Sigmoid colon (tissue), 7 donors: ENCODE measurements around the gene PTK7. TPM values are rescaled to one million over a fixed set of nuclear protein-coding genes. Genes with fewer than 3 reads are reported as not detected.

Source experiments
- DNase-seq: peaks from one replicate; pipeline ENCODE4 v3.0.0-alpha.2; 2019
- H3K27ac ChIP-seq, 4 donors: fragments of 200-600 bp; sonication (generic); one replicate each; pipeline ENCODE4 v1.5.1; 2016 to 2019; ENCODE audit warnings: mild to moderate bottlenecking in 1 of 4
- H3K27me3 ChIP-seq, 3 donors: fragments of 200-600 bp; sonication (generic); one replicate each; pipeline ENCODE4 v1.5.1; 2019; ENCODE audit warnings: mild to moderate bottlenecking in 1 of 3
- H3K36me3 ChIP-seq, 4 donors: fragments of 200-600 bp; sonication (generic); one replicate each; pipeline ENCODE4 v1.5.1; 2016 to 2019
- H3K4me1 ChIP-seq, 4 donors: fragments of 200-600 bp; sonication (generic); one replicate each; pipeline ENCODE4 v1.5.1; 2017 to 2019
- H3K4me3 ChIP-seq, 4 donors: fragments of 200-600 bp; sonication (generic); one replicate each; pipeline ENCODE4 v1.5.1; 2017 to 2019; ENCODE audit warnings: mild to moderate bottlenecking in 2 of 4, moderate library complexity in 1 of 4
- H3K9me3 ChIP-seq, 4 donors: fragments of 200-600 bp in 3 of 4; sonication (generic) in 3 of 4; one replicate each; pipeline versions ENCODE4 v1.5.1 to v1.6.1; 2013 to 2019
- EP300 ChIP-seq, 4 donors: sonication (generic); formaldehyde crosslinking; IDR thresholded peaks; one replicate each; pipeline ENCODE4 v1.6.1; 2017; ENCODE audit warnings: antibody characterized with exemption in 4 of 4
- POLR2A ChIP-seq, 2 donors: fragments of 450-650 bp; IDR thresholded peaks; one replicate each; pipeline ENCODE4 v1.6.1; 2016; ENCODE audit warnings: antibody characterized with exemption in 2 of 2, mild to moderate bottlenecking in 2 of 2, moderate library complexity in 2 of 2
- POLR2AphosphoS5 ChIP-seq, 4 donors: sonication (generic); formaldehyde crosslinking; IDR thresholded peaks; one replicate each; pipeline ENCODE4 v1.6.1; 2017; ENCODE audit warnings: antibody characterized with exemption in 4 of 4
- WGBS, 2 donors: extraction: QIAGEN DNeasy Blood & Tissue Kit; methylation state at CpG; one replicate each; pipeline ENCODE4 v1.1.7; 2013; 5-methylcytosine and 5-hydroxymethylcytosine counted together
- intact Hi-C: fragments of 100-400 bp; cut with DNase I; formaldehyde crosslinking; loops from one replicate; pipeline ENCODE4 v1.15.1; 2023
- polyA plus RNA-seq, 3 donors: library from polyadenylated mRNA; stranded (reverse); fragments of 200-250 nt; gene quantifications; one replicate each; pipeline ENCODE4 v1.2.3, GENCODE V29; 2013
- total RNA-seq, 4 donors: library from RNA; depleted of rRNA; stranded (reverse); fragments of >200 nt; gene quantifications; one replicate each; pipeline ENCODE4 v1.1.0, GENCODE V29; 2016
- TF ChIP-seq, protein P1 (sequence below), 4 experiments: fragments of 450-650 bp in 3 of 4; fragments of 200-600 bp in 1 of 4; IDR thresholded peaks; one replicate each; pipeline ENCODE4 v1.5.1; 2016 to 2019; ENCODE audit warnings: antibody characterized with exemption in 4 of 4, mild to moderate bottlenecking in 3 of 4, moderate library complexity in 2 of 4
- donor health status: healthy with polysubstance abuse.
- donor health status: Bipolar disorder and iron deficiency.
- donor health status: healthy.

PTK7 gene
- total and polyA plus RNA-seq, 7 donors, result 1.2 to 15.6 (median 6.1) TPM

DNA sequence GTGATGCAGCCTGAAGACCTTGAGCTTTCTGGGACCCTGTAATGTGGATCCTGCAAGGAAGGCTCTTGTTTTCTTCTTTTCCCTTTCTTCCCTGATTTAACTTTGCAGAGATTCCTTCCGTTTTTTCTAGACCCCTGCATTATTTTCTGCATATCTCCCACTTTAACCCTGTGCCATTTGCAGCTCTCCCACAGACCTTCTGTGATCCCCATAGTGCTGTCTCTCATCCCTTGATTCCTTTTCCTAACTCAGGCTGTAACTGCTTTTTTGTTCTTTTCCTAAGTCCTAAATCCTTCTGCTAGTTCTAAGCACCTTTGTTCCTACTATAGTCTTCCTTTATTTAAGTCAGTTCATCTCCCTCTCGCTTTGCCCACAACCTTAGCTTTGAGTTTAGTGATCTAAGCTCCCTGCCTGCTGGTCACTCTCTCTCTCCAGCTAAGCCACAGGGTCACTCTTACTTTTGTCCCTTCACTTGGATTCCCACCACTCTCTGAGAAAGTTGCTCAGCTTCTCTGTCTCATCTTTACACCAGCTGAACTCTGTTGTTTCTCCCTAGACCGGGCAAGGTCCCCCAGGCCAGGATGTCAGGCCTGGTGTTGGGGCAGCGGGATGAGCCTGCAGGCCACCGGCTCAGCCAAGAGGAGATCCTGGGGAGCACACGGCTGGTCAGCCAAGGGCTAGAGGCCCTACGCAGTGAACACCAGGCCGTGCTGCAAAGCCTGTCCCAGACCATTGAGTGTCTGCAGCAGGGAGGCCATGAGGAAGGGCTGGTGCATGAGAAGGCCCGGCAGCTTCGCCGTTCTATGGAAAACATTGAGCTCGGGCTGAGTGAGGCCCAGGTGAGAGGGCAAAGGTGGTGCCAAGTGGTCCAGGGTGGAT lies 15.1 kb upstream of the PTK7 start:
- Histone ChIP-seq H3K27me3 (no peaks in the 10 kb centered on the region), H3K9me3 (no peaks in the 10 kb centered on the region), H3K27ac (peak overlapping the region in 2 of 4 donors; percentile 90 to 93), H3K36me3 (peaks cover 8 to 52% (median 16%) of the 10 kb centered on the region in 4 donors), H3K4me3 (peak overlapping the region in 3 of 4 donors; percentile 81 to 97 (median 93)), H3K4me1 (peaks cover 0 to 34% (median 21%) of the 10 kb centered on the region in 4 donors)
- 24 to 75% methylated on average over 12 of the region's 12 CpGs for WGBS, 2 donors
- TF ChIP-seq, protein P1, sequence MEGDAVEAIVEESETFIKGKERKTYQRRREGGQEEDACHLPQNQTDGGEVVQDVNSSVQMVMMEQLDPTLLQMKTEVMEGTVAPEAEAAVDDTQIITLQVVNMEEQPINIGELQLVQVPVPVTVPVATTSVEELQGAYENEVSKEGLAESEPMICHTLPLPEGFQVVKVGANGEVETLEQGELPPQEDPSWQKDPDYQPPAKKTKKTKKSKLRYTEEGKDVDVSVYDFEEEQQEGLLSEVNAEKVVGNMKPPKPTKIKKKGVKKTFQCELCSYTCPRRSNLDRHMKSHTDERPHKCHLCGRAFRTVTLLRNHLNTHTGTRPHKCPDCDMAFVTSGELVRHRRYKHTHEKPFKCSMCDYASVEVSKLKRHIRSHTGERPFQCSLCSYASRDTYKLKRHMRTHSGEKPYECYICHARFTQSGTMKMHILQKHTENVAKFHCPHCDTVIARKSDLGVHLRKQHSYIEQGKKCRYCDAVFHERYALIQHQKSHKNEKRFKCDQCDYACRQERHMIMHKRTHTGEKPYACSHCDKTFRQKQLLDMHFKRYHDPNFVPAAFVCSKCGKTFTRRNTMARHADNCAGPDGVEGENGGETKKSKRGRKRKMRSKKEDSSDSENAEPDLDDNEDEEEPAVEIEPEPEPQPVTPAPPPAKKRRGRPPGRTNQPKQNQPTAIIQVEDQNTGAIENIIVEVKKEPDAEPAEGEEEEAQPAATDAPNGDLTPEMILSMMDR (IDR thresholded peaks at IDR 0.05), result no peak
- TF ChIP-seq POLR2A (IDR thresholded peaks at IDR 0.05) (no peak), EP300 (IDR thresholded peaks at IDR 0.05) (no peak), POLR2AphosphoS5 (IDR thresholded peaks at IDR 0.05) (no peak)
- intact Hi-C loops, result no loop called here
- DNase-seq, result no peak

DNA sequence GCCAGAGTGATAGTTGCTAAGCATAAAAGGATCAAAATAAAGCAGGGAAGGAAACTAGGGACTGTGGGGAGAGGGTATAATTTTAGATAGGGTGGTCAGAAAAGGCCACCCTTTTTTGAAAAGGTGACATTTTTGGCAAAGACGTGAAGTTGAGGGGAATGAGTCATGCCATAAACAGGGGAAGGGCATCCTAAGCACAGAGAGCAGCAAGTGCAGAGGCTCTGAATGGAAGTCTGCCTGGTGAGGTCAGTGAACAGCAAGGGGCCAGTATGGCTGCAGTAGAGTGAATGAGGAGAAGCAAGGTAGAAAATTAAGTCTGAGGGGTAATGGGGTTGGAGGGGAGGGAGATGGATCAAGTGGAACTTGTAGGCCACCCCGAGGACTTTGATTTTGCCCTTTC lies 14.3 kb upstream of the PTK7 start:
- Histone ChIP-seq H3K4me1 (peaks cover 0 to 34% (median 21%) of the 10 kb centered on the region in 4 donors), H3K36me3 (peaks cover 12 to 52% (median 18%) of the 10 kb centered on the region in 4 donors), H3K4me3 (no peak overlapping the region), H3K27ac (no peak overlapping the region), H3K9me3 (no peaks in the 10 kb centered on the region), H3K27me3 (no peaks in the 10 kb centered on the region)
- 55 to 77% methylated on average over 2 of the region's 2 CpGs for WGBS, 2 donors
- intact Hi-C loops, result no loop called here
- TF ChIP-seq POLR2A (IDR thresholded peaks at IDR 0.05) (no peak), EP300 (IDR thresholded peaks at IDR 0.05) (no peak), POLR2AphosphoS5 (IDR thresholded peaks at IDR 0.05) (no peak)
- TF ChIP-seq, protein P1 (IDR thresholded peaks at IDR 0.05), result no peak
- no peak for DNase-seq

DNA sequence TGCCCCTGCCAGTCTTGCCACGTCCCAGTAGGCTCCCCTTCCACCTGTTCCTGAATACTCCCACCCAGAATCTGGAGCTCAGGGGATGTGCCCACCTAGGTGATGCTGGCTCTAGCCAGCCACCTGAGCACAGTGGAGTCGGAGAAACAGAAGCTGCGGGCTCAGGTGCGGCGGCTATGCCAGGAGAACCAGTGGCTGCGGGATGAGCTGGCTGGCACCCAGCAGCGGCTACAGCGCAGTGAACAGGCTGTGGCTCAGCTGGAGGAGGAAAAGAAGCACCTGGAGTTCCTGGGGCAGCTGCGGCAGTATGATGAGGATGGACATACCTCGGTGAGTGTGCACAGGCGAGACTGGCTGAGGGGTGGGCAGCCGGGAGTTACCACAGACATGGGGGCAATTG lies 13.3 kb upstream of the PTK7 start:
- H3K27me3 ChIP-seq, result no peaks in the 10 kb centered on the region
- WGBS, 2 donors, result 94 to 96% methylated on average over 12 of the region's 12 CpGs
- TF ChIP-seq, protein P1 (IDR thresholded peaks at IDR 0.05), result no peak
- intact Hi-C loops, result no loop called here
- no peak for DNase-seq
- H3K27ac ChIP-seq, result no peak overlapping the region
- H3K36me3 ChIP-seq, result peaks cover 12 to 51% (median 24%) of the 10 kb centered on the region in 4 donors
- peaks cover 0 to 32% (median 21%) of the 10 kb centered on the region in 4 donors for H3K4me1 ChIP-seq
- H3K9me3 ChIP-seq, result no peaks in the 10 kb centered on the region
- H3K4me3 ChIP-seq, result no peak overlapping the region

DNA sequence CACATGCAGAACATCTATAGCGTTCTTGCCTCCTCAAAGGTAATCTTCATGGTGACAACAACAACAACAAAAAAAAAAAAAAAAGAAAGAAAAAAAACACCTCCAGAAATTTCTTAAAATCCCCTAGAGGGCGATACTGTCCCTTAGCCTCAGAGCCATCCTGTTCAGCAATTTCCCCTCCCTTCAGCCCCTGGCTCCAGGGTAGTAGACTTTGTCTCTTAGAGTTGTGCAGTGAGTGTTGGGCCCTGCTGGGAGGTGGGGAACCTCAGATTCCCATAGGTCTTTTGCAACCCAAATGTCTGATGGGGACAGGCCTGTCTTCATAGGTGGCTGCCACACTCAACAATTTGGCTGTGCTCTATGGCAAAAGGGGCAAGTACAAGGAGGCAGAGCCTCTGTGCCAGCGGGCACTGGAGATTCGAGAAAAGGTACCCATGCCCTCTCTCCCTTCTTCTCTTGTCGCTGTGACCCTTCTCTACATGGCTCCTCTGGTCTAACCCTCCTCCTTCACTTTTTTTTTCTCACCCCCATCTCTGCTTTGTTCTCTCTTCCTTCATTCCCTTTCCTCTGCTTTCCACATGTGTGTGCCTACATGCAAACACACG lies 6.0 kb upstream of the PTK7 start:
- DNase-seq, result no peak
- 59 to 65% methylated on average over 6 of the region's 6 CpGs for WGBS, 2 donors
- intact Hi-C loops, result no loop called here
- peaks cover 13 to 66% (median 32%) of the 10 kb centered on the region in 4 donors for H3K36me3 ChIP-seq
- H3K4me3 ChIP-seq, result no peak overlapping the region
- no peak for TF ChIP-seq EP300 (IDR thresholded peaks at IDR 0.05)
- TF ChIP-seq, protein P1 (IDR thresholded peaks at IDR 0.05), result peak in 1 of 4 experiments; percentile 14
- H3K27me3 ChIP-seq, result no peaks in the 10 kb centered on the region
- no peaks in the 10 kb centered on the region for H3K9me3 ChIP-seq
- no peaks in the 10 kb centered on the region for H3K4me1 ChIP-seq
- no peak overlapping the region for H3K27ac ChIP-seq
